GM18498 (cell line): ENCODE data around the gene GDAP2.
"Not testable (repeated sequence)": the region's sequence is repeated elsewhere in the genome, so short reads cannot be mapped to it uniquely, and the experiment has no call there.

Experiments used
- ATAC-seq: cut with Tn5 transposase; IDR thresholded peaks from one replicate; pipeline ENCODE4 v1.9.1; 2021; ENCODE audit warnings: mild to moderate bottlenecking, moderate library complexity; ENCODE audit not compliant: unreplicated experiment

Gene GDAP2

DNA sequence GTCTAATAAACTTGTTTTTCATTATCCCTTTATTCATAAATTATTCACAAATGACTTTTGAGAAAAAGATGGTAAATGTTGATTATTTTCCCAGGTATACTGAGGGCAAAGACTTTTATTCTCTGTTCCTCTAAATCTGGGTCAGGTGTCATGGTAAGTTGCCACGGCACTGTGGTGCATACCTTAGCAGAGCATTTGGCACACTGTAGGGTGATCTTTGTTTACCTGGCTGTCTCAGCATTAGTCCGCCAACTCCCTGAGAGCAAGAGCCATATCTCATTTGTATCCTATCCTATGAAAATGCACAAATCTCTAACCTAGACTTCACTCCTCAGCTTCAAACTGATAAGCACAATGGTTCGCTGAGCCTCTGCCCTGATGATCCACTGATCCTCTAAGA is 24.9 kb downstream of the GDAP2 start:
- no peak for ATAC-seq

DNA sequence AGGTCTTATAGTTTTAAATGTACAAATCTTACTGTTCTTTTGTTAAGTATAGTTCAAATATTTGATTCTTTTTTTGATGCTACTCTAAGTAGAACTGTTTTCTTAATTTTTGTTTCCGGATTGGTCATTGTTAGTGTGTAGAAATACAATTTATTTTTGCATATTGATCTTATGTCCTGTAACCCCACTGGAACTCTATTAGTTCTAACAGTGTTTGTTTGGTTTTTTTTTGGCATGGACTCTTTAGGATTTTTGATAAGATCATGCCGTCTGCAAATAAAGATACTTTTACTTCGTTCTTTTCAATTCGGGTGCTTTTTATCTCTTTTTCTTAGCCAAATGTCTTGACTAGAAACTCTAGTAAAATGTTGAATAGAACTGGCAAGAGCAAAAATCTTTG is 26.5 kb downstream of the GDAP2 start:
- no peak for ATAC-seq

DNA sequence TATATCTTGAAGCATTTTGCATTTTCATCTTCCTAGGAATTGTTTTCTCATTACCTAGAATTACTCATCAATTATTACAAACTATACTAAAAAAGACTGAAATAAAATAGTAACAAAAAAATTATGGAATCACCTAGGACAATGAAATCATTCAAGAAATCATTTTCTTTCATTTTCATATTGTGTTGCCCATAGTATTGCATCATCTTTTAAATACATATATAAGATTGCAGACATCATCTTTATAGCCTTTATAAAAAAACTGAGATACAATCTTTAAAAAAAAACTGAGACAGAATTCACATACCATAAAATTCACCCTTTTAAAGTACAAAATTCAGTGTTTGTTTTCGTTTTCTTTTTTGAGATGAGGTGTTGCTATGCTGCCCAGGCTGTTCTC is 29.6 kb downstream of the GDAP2 start:
- ATAC-seq: no peak

DNA sequence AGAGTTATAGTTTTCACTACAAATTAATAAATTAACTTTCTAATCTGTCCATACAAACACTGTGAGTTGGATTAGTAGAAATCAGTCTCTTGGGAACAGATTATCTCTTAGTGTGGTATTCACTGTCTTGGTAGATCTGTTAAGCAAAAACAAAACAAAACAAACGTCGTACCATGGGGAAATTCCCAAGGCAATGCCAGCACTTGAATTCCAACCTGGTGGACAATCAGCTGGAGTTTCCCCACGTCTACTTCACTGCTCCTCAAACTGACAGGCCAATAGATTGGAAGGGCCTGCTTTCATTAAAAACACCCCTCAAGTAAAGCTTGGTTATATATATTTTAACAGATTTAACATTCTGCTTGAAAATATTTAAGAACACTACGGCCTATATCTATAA is 31.9 kb downstream of the GDAP2 start:
- no peak for ATAC-seq

DNA sequence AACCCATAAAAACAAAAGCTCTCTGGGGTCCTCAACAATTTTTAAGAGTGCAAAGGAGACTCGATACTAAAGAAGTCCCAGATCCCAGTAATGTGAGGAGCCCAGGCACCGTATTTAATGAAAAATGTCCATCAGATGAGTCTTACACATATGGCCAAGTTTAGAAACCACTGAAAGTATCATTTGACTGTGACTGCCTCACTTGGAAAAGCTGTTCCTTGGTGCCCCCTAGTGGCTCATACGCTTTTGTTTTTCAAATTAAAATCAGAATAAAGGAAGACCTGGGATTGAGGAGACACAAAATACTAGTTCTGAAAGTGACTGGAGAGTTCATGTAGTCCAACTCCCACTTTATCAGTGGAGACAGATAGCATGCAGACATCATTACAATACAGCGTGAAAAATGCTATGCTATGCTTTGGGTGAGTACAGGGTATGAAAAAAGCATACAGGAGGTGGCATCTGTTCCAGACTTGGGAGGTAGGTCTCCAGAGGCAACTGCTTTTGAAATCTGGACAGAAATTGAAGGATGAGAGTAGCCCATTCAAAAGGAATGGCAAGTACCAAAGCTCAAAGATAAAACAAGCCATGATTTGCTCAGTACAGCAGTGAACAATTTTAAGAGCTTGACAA is 33.8 kb downstream of the GDAP2 start:
- peak; percentile 85 for ATAC-seq

DNA sequence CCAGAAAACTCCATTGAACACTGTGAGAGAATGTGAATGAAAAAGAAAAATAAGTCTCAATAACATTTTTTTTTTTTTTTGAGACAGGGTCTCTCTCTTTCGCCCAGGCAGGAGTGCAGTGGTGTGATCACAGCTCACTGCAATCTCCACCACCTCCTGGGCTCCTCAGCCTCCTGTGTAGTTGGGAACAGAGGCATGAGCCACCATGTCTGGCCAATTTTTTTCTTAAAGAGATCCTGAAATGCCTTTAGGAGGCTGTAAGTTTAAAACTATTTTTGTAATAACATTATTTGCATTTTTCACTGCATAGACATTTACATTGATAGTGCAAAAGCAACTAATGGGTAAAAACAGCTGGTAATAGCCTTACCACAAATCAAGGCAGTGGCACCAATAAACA is 35.3 kb downstream of the GDAP2 start:
- ATAC-seq: no peak

DNA sequence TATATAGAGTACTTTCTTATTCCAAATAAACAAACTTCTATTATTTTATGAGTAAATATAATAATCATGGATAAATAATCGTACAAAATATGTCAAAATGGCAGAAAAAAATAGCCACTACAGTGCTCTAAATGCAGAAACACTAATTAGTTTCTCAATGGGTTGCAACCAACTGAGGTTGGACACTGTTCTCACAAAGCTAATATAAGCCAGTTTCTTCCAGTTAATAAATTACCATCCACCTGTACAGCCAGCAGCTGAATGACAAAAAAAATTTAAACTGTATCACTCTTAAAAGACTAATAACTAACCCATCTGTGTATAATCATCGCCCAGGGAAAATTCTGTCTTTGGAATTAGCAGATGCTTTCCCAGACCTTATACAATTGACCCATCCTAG is 36.9 kb downstream of the GDAP2 start:
- no peak for ATAC-seq

DNA sequence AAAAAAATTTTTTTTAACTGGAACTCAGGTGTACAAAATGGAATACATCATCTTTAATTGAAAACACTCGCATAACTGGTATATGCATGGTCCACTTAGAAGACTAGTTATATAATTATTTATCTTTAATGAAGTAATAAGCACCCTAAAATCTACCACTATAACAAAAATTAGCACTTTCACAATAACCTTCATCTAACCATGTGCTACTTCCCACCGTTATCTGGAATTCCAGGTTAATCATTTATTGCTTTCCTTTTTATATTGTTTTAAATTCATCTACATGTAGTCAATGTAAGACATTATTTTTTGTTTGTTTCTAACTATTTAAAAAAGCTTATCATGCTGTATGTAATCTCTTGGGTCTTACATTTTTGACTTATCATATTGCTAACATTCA is 39.0 kb downstream of the GDAP2 start:
- ATAC-seq: no peak

DNA sequence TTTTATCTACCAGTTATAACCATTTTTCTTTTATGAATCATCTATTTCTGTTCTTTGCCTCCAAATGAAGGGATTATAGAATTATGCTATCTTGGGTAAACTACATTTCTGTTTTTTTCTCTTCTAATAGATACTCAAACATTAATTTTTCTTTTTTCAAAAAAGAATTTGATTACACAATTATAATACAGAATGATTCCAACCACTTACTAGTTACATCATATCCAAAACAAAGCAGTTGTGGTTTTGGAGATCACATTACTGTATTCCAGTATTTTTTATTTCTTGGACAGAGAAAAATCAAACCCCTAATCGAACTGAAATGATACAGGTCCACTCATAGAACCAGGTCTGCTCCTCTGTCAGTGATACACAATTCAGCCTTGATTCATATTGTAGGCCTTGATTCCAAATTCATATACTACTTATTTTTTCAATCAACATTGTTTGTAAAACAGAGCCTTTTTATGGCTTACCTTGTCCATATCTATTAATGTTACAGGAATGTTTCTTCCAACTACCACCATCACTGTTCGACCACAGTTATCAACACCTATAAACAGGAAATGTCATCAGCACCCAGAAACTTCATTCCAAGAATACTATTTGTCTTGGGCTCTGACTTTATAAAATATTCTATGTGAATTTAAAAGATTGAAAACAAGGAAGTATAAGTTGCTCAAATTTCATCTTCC is 43.2 kb downstream of the GDAP2 start:
- no peak for ATAC-seq

DNA sequence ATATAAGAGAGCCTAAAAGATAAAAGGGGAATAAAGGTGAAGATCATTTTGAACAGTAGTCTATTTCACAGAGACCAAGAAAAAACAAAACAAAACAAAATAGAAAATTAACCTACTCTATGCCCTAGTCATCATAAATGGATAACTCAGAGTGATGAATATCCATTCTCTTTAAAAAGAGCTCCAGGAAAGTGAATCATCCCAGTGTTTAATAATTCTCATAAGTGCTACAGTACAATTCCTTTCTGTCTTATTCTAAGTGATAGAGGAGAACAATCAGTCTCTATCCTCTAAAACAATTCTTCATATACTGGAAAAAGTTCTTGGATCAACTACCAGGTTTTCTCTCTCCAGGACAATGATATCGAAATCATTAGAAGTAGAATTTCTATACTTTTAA is 45.8 kb downstream of the GDAP2 start:
- ATAC-seq: no peak

DNA sequence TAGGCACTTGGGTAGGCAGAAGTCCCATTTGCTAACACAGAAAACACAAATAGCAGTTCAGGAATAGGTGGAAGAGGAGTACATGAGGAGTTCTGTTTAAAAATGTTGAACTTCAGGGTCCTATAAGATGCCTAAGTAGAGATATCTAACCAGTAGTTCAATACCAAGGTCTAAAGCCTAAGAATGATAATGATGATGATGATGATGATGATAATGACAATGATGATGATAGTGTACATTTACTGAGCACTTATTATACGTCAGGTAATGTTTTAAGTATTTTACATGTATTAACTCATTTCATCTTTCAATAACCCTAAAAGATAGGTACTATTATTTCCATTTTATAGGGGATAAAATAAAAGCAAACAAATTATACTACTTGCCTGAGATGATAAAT is 50.1 kb downstream of the GDAP2 start:
- ATAC-seq: no peak

DNA sequence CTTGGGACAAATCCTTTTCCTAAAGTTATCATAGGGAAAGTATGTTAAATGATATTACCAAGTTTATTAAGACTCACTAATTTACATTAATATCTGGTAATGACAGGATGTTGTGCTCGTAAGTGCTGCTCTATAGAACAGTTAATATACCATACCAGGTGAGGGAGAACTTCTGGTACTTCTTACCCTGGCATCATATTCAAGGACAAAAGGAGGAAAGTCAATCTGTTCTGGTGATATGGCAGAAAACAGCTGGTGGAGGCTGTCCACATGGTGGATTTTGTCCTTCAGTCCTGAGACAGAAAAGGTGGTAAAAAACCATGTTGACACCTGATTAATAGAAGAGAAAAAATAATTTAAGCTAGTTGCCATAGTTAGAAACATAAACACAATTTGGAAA is 51.6 kb downstream of the GDAP2 start:
- no peak for ATAC-seq

DNA sequence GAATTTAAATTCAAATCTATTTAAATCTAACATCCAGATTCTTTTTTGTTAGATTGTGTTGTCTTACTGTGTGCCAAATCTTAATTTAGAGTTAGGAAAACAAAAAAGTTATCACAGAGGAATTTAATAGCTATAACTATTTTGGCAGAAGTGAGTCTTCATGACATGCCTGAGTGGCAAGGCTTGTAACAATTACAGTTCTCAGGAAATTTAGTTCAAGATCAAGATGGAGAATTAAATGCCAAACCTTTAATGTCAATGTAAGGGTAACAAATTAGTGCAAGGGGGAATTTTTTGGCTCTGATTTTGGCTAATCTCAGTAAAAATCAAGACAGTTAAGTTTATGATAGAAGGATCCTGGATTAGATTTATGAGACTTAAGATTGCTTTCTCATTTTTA is 58.4 kb downstream of the GDAP2 start:
- no peak for ATAC-seq

DNA sequence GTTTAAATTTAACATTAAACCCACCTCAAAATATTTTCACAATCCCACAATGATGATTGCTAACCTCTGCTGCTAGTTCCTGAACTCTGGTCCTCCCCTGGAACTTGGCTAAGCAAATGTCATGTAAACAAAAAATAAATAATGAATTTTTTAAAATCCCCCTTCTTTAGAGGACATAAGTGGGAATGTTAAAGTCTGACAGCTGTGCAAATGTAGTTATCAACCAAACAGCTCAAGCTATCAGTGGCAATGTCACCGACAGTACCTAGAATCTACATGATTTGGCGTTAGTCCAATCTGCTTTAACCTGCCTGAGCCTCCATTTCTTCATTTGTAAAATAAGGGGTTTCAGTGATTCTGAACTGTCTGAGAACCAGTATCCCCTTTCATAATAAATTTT is 67.7 kb downstream of the GDAP2 start:
- no peak for ATAC-seq

DNA sequence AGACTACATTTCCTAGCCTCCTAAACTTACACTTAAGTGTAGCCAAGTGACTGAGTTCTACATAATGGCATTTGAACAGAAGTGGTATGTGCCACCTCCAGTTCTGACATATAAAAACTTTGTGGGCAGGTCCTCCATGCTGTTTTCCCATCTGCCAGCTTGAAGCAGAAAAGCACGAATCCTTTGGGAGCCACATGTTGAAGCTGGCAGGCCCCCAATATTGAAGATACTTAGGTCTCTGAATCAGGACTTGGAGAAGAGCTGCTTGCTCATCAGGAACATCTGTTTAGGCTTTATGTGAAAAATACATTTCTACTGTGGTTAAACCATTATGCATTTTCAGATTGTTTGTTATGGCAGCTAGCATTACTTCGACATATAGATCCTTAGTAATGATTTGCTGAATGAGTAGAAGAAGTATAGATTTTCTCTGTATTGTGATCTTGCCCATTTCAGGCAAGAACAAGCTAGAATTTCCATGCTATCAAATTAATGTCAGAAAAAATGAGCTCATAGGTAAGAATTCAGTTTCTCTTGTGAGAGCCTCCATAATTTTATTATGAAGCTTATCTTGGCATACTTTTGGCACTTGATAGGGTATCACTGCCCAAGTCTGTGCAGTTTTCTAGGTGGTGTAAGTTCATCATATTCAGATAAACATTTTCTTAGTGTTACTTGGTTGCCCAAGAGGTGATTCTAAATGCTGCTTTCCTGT is 68.4 kb downstream of the GDAP2 start:
- ATAC-seq: no peak

DNA sequence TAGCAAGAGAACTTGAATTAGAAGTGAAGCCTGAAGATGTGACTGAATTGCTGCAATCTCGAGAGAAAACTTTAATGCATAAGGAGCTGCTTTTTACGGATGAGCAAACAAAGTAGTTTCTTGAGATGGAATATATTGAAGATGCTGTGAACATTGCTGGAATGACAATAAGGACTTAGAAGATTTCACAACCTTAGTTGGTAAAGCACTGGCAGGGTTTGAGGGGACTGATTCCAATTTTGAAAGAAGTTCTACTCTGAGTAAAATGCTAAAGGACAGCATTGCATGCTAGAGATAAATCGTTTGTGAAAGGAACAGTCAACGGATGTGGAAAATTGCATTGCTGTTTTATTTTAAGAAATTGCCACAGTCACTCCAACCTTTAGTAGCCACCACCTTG is 69.5 kb downstream of the GDAP2 start:
- no peak for ATAC-seq

DNA sequence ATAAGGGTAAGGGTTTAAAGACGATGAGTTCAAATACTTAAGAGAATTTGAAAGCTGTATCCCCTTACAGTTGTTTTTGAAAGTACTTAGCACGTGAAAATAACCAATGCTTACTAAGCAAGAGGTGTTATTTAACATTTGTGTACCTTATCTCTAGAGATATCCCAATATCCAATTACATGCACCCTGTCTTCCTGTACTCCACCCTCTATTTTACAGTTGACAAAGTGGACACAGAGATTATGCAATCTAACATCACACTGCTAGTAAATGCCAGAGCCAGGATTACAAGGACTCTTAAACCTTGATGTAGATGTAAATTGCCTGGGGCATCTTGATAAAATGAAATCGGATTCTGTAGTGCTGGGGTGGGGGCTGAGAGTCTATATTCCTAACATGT is 72.0 kb downstream of the GDAP2 start:
- ATAC-seq: no peak

DNA sequence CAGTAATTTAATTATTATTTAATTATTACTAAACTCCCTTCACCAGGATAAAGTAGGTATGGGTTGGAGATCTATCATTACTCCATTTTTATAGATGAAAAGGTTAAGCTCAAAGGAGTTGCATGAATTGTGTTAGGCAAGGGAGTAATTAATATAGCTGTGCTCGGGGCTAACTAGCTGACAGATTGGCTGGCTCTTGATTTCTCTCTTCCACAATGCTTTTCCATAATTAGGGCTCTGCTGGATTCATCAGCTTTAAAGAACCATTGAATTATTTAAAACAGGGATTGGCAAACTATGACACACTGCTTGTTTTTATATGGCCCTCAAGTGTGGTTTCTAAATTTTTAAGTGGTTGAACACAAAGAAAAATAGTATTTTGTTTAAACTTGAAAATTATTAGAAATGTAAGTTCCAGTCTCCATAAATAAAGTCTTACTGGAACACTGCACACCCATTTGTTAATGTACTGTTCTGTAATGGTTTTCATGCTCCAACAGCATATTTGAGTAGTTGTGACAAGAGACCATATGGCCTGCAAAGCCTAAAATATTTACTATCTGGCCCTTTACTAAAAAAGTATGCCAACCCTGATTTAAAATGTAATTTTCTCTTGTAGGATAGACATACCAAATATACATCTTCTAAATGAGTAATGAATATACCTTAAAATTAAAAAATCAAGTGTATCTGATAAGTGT is 76.4 kb downstream of the GDAP2 start:
- ATAC-seq: no peak

DNA sequence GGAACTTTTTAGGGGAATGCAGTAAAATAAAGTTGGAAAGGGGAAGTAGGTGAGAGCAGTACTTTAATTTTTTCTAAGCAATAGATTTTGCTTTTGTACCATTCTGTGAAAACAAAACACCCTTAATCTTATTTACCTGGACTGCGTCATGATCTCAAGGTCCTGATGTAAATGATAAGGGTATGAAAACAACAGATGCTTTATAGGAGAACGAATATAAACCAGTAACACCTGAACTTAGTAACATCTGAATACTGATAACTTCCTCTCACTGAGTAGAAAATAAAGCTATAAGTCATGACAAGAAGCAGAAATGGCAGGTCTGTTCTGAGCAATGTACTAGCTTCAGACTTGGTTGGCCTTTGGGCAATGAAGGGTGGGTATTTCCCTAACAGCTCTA is 77.7 kb downstream of the GDAP2 start:
- no peak for ATAC-seq

DNA sequence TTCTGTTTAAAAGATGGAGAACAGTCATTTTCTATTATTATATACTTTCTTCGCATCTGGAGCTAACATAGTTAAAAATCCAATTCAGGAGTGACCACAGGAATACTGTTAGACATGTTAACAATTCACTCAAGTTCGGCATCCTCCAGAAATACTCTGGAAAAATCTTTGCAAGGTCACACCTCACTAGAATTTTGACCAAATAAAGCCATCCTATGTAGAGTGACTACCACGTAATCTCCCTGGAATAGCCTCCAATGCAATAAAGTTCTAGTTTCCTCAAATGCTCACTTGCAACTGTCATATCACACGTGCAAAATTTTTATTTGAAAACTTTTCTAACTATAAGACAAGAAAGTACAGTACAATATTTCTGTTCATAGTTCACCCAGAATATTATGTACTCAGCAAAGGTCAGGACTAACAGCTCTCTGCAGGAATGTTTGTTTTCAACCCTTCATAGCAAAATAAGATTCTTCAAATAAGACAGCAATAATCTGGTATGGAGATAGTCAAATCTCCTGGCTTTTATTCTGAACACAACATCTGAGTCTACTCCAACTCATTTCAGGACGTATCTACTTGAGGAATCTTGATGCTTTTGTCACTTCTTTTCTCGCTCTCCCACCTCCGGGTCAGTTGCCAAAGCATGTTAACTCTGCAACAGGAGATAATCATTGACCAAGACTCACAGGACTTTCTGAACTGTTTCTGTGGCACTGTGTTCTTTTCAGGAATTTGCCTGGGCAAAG is 82.6 kb downstream of the GDAP2 start:
- ATAC-seq: no peak

DNA sequence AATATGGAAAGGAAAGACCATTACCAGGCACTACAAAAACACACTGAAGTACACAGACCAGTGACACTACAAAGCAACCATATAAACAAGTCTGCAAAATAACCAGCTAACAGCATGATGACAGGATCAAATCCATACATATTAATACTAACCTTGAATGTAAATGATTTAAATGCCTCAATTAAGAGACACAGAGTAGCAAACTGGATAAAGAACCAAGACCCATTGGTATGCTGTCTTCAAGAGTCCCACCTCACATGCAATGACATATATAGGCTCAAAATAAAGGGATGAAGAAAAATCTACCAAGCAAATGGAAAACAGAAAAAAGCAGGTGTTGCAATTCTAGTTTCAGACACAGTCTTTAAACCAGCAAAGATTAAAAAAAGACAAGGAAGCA is 84.9 kb downstream of the GDAP2 start:
- not testable (repeated sequence) for ATAC-seq
